Fibroblast of lung (primary cell): ENCODE measurements around the gene AGAP6. TPM values are rescaled to one million over a fixed set of nuclear protein-coding genes. Genes with fewer than 3 reads are reported as not detected.
"Not testable (repeated sequence)": the region's sequence is repeated elsewhere in the genome, so short reads cannot be mapped to it uniquely, and the experiment has no call there.

Source experiments
- DNase-seq, 2 donors: peaks; one replicate each; pipeline versions ENCODE4 v3.0.0 to v3.0.0-alpha.2; 2010; ENCODE audit warnings: low read depth in 2 of 2
- H2AFZ ChIP-seq: 2 replicates; pipeline ENCODE4 v1.5.1; 2012; ENCODE audit warnings: low read length, control low read depth, inconsistent platforms
- H3K27ac ChIP-seq: 2 replicates; pipeline ENCODE4 v1.5.1; 2011; ENCODE audit warnings: low read length, control low read depth; ENCODE audit not compliant: insufficient read depth
- H3K27me3 ChIP-seq: 2 replicates; pipeline ENCODE4 v1.5.1; 2011; ENCODE audit warnings: mild to moderate bottlenecking, low read length; ENCODE audit not compliant: control insufficient read depth, insufficient read depth
- H3K36me3 ChIP-seq: 2 replicates; pipeline ENCODE4 v1.5.1; 2011; ENCODE audit warnings: low read length; ENCODE audit not compliant: control insufficient read depth, insufficient read depth
- H3K4me1 ChIP-seq: 2 replicates; pipeline ENCODE4 v1.5.1; 2011; ENCODE audit warnings: low read length; ENCODE audit not compliant: control insufficient read depth, insufficient read depth; ENCODE audit errors: extremely low read depth
- H3K4me2 ChIP-seq: 2 replicates; pipeline ENCODE4 v1.5.1; 2011; ENCODE audit warnings: low read length, control low read depth; ENCODE audit not compliant: insufficient read depth; ENCODE audit errors: extremely low read depth
- H3K4me3 ChIP-seq, 4 experiments: fragments of 200-600 bp in 1 of 4; sonication (generic) in 1 of 4; replicated peaks in 1 of 4; 2 replicates each; pipeline ENCODE4 v1.5.1; 2011 to 2016; ENCODE audit warnings: low read length in 4 of 4, low read depth in 3 of 4, mild to moderate bottlenecking in 3 of 4, control low read depth in 2 of 4, inconsistent platforms in 1 of 4, mixed read lengths in 1 of 4; ENCODE audit not compliant: insufficient read depth in 1 of 4; ENCODE audit errors: control extremely low read depth in 1 of 4
- H3K79me2 ChIP-seq: 2 replicates; pipeline ENCODE4 v1.5.1; 2012; ENCODE audit warnings: mild to moderate bottlenecking, low read length, inconsistent platforms; ENCODE audit not compliant: control insufficient read depth, insufficient read depth
- H3K9ac ChIP-seq: 2 replicates; pipeline ENCODE4 v1.5.1; 2011; ENCODE audit warnings: mild to moderate bottlenecking, low read length, control low read depth; ENCODE audit not compliant: insufficient read depth
- H3K9me3 ChIP-seq: 2 replicates; pipeline ENCODE4 v1.5.1; 2012; ENCODE audit warnings: low read depth, low read length; ENCODE audit not compliant: control insufficient read depth, insufficient read depth
- H4K20me1 ChIP-seq: 2 replicates; pipeline ENCODE4 v1.5.1; 2011; ENCODE audit warnings: low read length; ENCODE audit not compliant: control insufficient read depth, insufficient read depth; ENCODE audit errors: extremely low read depth
- CTCF ChIP-seq, 2 donors: IDR thresholded peaks in 1 of 2; conservative IDR thresholded peaks in 1 of 2; 1 replicate in 1 of 2; 2 replicates in 1 of 2; pipeline ENCODE4 v1.5.1; 2011 to 2012; ENCODE audit warnings: low read length in 2 of 2, control low read depth in 1 of 2, inconsistent platforms in 1 of 2, low read depth in 1 of 2, mild to moderate bottlenecking in 1 of 2
- EZH2 ChIP-seq: IDR thresholded peaks from 2 replicates; pipeline ENCODE4 v1.5.1; 2012; ENCODE audit warnings: low read length, control low read depth, mild to moderate bottlenecking; ENCODE audit errors: missing control alignments
- polyA plus RNA-seq, 2 donors: library from polyadenylated mRNA; depleted of rRNA in 1 of 2; stranded (reverse) in 1 of 2; unstranded in 1 of 2; fragments of >200 nt; gene quantifications; 2 replicates each; pipeline ENCODE4 v1.2.1, GENCODE V29; 2011 to 2012; ENCODE audit warnings: missing spikeins in 1 of 2
- total RNA-seq: library from RNA; depleted of rRNA; stranded (reverse); fragments of >200 nt; gene quantifications from 2 replicates; pipeline ENCODE4 v1.2.1, GENCODE V29; 2014

Gene AGAP6
- total and polyA plus RNA-seq, 2 donors (not counting 1 experiment from before 2014, with no cell fraction given): 2.6 to 5.8 TPM

- Histone ChIP-seq H4K20me1 (no peaks in the 10 kb centered on the region), H3K27ac (no peak overlapping the region), H3K9me3 (no peaks in the 10 kb centered on the region), H3K36me3 (no peaks in the 10 kb centered on the region), H3K79me2 (no peaks in the 10 kb centered on the region), H2AFZ (no peak overlapping the region), H3K27me3 (peaks cover 11% of the 10 kb centered on the region), H3K4me1 (no peaks in the 10 kb centered on the region), H3K9ac (no peak overlapping the region), H3K4me3 (no peak overlapping the region), H3K4me2 (no peak overlapping the region)
- TF ChIP-seq EZH2 (no peak), CTCF (conservative IDR thresholded peaks at IDR 0.05 in 1 of 2, IDR thresholded peaks at IDR 0.05 in 1 of 2; ENCODE audit: low read depth in 1 of 2, low read length in 2 of 2) (no peak)
- DNase-seq: no peak
These were observed 33.4 kb downstream of the AGAP6 start for GRCh38 chr10:50021646-50022045.

- peaks cover 13% of the 10 kb centered on the region for H3K27me3 ChIP-seq
- not testable (repeated sequence) for H2AFZ ChIP-seq, H3K4me1 ChIP-seq, H3K4me2 ChIP-seq, H3K4me3 ChIP-seq, DNase-seq, H3K79me2 ChIP-seq, H3K9ac ChIP-seq, H4K20me1 ChIP-seq, H3K9me3 ChIP-seq, H3K27ac ChIP-seq, H3K36me3 ChIP-seq
These were observed 36.6 kb downstream of the AGAP6 start for GRCh38 chr10:50024716-50025383.

- H2AFZ ChIP-seq: no peak overlapping the region
- no peak overlapping the region for H3K4me3 ChIP-seq
- no peak overlapping the region for H3K4me2 ChIP-seq
- H3K36me3 ChIP-seq: no peaks in the 10 kb centered on the region
- no peak overlapping the region for H3K27ac ChIP-seq
- no peak overlapping the region for H3K9ac ChIP-seq
- no peak for DNase-seq
- peaks cover 13% of the 10 kb centered on the region for H3K27me3 ChIP-seq
- no peaks in the 10 kb centered on the region for H3K79me2 ChIP-seq
- H3K9me3 ChIP-seq: no peaks in the 10 kb centered on the region
- TF ChIP-seq CTCF (conservative IDR thresholded peaks at IDR 0.05 in 1 of 2, IDR thresholded peaks at IDR 0.05 in 1 of 2; ENCODE audit: low read depth in 1 of 2, low read length in 2 of 2) (no peak), EZH2 (no peak)
- H3K4me1 ChIP-seq: no peaks in the 10 kb centered on the region
- H4K20me1 ChIP-seq: no peaks in the 10 kb centered on the region
These were observed 37.4 kb downstream of the AGAP6 start for GRCh38 chr10:50025627-50026026.
